ENCODE results near the gene KCNK7. TPM values are rescaled to one million over a fixed set of nuclear protein-coding genes. Genes with fewer than 3 reads are reported as not detected.

Gene KCNK7
- total RNA-seq, 1 experiment from 2014 or later, result 0.58 TPM

GRCh38 chr11:65637794-65638419 is 42.3 kb upstream of the KCNK7 start, which contains the start of gene SIPA1:
TSS of gene SIPA1 (plus strand) at chr11:65638101. CDS start at chr11:65640922, 2,821 bp downstream.
- H3K4me2 ChIP-seq (ENCODE audit: low read length), result peak within 1 kb of the TSS; percentile 93
- TF ChIP-seq, protein P1, sequence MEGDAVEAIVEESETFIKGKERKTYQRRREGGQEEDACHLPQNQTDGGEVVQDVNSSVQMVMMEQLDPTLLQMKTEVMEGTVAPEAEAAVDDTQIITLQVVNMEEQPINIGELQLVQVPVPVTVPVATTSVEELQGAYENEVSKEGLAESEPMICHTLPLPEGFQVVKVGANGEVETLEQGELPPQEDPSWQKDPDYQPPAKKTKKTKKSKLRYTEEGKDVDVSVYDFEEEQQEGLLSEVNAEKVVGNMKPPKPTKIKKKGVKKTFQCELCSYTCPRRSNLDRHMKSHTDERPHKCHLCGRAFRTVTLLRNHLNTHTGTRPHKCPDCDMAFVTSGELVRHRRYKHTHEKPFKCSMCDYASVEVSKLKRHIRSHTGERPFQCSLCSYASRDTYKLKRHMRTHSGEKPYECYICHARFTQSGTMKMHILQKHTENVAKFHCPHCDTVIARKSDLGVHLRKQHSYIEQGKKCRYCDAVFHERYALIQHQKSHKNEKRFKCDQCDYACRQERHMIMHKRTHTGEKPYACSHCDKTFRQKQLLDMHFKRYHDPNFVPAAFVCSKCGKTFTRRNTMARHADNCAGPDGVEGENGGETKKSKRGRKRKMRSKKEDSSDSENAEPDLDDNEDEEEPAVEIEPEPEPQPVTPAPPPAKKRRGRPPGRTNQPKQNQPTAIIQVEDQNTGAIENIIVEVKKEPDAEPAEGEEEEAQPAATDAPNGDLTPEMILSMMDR (conservative IDR thresholded peaks at IDR 0.05; ENCODE audit: low read depth, low read length), result peak; percentile 57
- TF ChIP-seq EZH2phosphoT487 (IDR thresholded peaks at IDR 0.05; ENCODE audit: borderline replicate concordance, low read length), result no peak
- no peaks in the 10 kb centered on the region for H3K27me3 ChIP-seq (ENCODE audit: low read length)
- peaks cover 7% of the 10 kb centered on the region for H3F3A ChIP-seq (ENCODE audit: low read length, unreplicated experiment)
- peaks cover 33% of the 10 kb centered on the region for H3K36me3 ChIP-seq (ENCODE audit: low read depth, low read length)
- H3K4me3 ChIP-seq (ENCODE audit: low read length), result peak within 1 kb of the TSS; percentile 68
- CTCF ChIA-PET, result no interaction called here
- H3K4me1 ChIP-seq (ENCODE audit: insufficient read depth, low read length), result peaks cover 7% of the 10 kb centered on the region
- peak; percentile 91 for DNase-seq
- ATAC-seq, result peak; percentile 91
- intact Hi-C loops (cut with micrococcal nuclease), result loop anchor here (1.0 kb wide), 1 partner anchor 23 kb away; the partner anchor contains the start of gene PCNX3
- H3K9ac ChIP-seq (ENCODE audit: low read length), result peak within 1 kb of the TSS; percentile 38
- no peak within 1 kb of the TSS for H3K27ac ChIP-seq (ENCODE audit: low read length)
- no peaks in the 10 kb centered on the region for H3K9me3 ChIP-seq (ENCODE audit: low read length)
- H3K9me2 ChIP-seq (replicated peaks; ENCODE audit: low read length), result no peaks in the 10 kb centered on the region
- peak within 1 kb of the TSS; percentile 47; the same call in 1 of the 2 replicates for H2AFZ ChIP-seq (ENCODE audit: low read length)
- no TSS peak for BruUV-seq (replicated peaks)
- no peaks in the 10 kb centered on the region for H4K20me1 ChIP-seq (ENCODE audit: low read length)
- H3K79me2 ChIP-seq (ENCODE audit: low read length), result no peaks in the 10 kb centered on the region
- POLR2A ChIA-PET (ENCODE audit: unreplicated experiment), result interaction anchor here (0.5 kb wide), 1 partner anchor 255 kb away, joined by 9 read pairs; no protein-coding TSS in a partner anchor

DNA sequence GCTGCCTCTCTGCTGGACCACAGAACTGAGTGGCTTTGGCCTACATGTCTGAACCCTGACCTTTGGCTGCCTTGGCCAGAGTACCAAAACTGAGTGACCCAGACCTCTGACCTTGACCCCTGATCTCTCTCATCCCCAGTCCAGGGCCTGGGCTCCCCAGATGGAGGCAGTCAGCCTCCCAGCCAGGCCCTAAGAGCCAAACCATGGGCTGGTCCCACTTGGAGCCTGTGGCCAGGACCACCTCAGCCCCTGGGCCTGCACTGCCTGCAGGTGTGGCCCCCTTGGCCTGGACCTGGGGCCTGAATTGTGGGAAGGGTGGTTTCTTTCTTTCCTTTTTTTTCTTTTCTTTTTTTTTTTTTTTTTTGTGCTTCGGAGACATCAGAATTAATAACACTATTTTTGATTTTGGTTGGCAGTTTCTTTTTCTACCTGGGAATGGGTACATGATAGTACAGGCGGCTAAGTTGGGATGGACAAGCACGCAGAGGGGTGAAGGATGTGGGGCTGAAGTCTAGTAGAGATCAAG is 41.5 kb upstream of the KCNK7 start:
- Histone ChIP-seq H3K4me1 (ENCODE audit: insufficient read depth, low read length) (peaks cover 7% of the 10 kb centered on the region), H3K27me3 (ENCODE audit: low read length) (no peaks in the 10 kb centered on the region), H3K27ac (ENCODE audit: low read length) (no peak overlapping the region), H3K9ac (ENCODE audit: low read length) (no peak overlapping the region), H3K79me2 (ENCODE audit: low read length) (no peaks in the 10 kb centered on the region), H4K20me1 (ENCODE audit: low read length) (no peaks in the 10 kb centered on the region), H3K9me2 (replicated peaks; ENCODE audit: low read length) (no peaks in the 10 kb centered on the region), H3K4me3 (ENCODE audit: low read length) (no peak overlapping the region), H3F3A (ENCODE audit: low read length, unreplicated experiment) (peaks cover 7% of the 10 kb centered on the region), H3K9me3 (ENCODE audit: low read length) (no peaks in the 10 kb centered on the region), H2AFZ (ENCODE audit: low read length) (no peak overlapping the region), H3K36me3 (ENCODE audit: low read depth, low read length) (peaks cover 33% of the 10 kb centered on the region), H3K4me2 (ENCODE audit: low read length) (peak overlapping the region; percentile 93; the same call in 1 of the 2 replicates)
- ATAC-seq (no peak), DNase-seq (no peak)
- ChIA-PET POLR2A (ENCODE audit: unreplicated experiment) (no interaction called here), CTCF (no interaction called here)
- BruUV-seq (replicated peaks), result no TSS peak
- intact Hi-C loops (cut with micrococcal nuclease), result no loop called here
- TF ChIP-seq EZH2 (IDR thresholded peaks at IDR 0.05; ENCODE audit: low read length, unreplicated experiment) (no peak), EZH2phosphoT487 (IDR thresholded peaks at IDR 0.05; ENCODE audit: borderline replicate concordance, low read length) (no peak)
- TF ChIP-seq, protein P1 (conservative IDR thresholded peaks at IDR 0.05; ENCODE audit: low read depth, low read length), result no peak
